GM21723 (cell line): ENCODE measurements around the gene PRPSAP2.
"Not testable (repeated sequence)": the region's sequence is repeated elsewhere in the genome, so short reads cannot be mapped to it uniquely, and the experiment has no call there.

Source experiments
- ATAC-seq: cut with Tn5 transposase; IDR thresholded peaks from one replicate; pipeline ENCODE4 v1.9.1; 2021; ENCODE audit warnings: mild to moderate bottlenecking, moderate library complexity; ENCODE audit not compliant: unreplicated experiment

The PRPSAP2 gene

DNA sequence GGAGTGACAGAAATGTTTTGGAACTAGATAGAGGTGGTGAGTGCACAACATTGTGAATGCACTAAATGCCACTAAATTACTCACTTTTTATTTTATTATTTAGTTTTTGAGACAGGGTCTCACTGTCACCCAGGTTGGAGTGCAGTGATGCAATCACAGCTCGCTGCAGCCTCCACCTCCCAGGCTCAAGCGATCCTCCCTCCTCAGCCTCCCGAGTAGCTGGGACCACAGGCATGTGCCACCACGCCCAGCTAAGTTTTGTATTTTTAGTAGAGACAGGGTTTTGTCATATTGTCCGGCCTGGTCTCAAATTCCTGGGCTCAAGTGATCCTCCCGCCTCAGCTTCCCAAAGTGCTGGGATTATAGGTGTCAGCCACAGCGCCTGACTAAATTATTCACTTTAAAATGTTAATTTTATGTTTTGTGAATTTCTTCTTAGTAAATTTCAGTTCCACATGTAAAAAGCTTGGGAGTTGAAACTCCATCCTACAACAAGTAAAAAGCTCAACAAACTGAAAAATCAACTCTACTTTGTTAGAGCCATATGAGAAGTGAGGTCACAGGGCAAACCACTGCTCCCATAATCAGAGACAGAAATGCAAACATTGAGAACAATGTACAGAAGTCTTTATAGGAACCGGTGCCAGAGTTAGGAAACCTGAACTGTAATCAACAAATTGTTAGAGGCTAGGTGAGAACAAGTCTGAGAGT is 80.2 kb downstream of the PRPSAP2 start:
- no peak for ATAC-seq

DNA sequence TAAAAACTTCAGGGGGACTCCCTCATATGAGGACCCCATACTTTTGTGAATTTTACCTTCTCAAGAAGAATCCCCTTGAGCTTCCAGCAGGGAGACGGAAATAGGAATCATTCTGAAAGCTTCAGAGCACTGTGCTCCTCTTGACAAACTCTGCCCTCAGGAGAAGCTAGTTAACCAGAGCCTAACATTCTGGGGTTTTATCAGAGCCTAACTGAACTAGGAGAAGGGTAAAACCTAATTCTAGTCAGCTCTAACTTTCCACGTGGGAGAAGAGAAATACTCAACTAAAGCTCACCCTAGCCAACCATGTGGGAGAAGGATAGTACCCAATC is 80.7 kb downstream of the PRPSAP2 start:
- ATAC-seq = no peak

DNA sequence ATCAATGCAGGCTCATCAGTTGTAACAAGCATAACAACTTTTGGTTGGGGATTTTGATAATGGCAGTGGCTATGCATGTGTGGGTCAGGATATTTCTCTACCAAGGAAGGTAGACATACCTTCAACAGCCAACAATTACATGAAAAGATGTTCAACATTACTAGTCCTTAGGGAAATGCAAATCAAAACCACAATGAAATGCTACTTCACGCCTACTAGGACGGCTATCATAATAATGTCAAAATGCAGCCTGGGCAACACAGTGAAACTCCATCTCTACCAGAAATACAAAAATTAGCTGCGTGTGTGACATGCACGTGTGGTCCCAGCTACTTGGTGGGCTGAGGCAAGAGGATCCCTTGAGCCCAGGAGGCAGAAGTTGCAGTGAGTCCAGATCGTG is 86.7 kb downstream of the PRPSAP2 start:
- ATAC-seq = no peak

DNA sequence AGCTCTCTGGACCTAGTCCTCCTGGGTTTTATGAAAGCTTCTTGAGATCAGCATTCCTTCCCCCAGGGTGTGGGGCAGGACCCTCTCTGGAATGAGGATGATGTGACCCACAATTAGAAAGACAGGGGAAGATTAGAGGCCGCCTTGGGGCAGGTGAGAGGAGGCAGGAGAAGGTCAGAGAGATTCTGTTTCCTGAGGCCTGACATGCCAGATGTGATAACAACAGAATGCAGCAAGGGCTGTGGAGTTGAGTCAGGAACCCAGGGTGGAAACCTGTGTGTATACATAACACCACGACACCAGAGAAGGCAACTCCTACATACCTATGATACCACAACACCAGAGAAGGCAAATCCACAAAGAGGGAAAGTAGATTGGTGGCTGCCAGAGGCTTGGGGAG is 88.6 kb downstream of the PRPSAP2 start:
- no peak for ATAC-seq

DNA sequence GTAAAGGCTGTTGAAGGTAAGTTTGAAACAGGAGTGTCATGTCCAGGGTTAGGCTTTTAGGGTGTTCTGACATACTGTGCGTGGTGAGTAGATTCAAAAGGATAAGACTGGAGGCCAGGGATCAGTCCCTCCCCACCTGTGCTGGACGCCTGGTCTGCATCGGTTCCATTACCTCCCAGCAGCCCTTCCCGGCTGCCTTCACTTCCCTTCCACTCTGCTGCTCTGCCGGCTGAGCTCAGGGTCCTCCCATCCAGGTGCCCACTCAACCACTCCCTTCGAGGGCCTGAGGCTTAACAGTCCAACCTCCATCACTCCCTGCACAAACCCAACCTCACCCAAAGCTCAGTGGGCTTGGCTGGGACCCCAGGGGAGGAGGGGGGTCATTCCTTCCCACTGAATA is 89.9 kb downstream of the PRPSAP2 start:
- no peak for ATAC-seq

DNA sequence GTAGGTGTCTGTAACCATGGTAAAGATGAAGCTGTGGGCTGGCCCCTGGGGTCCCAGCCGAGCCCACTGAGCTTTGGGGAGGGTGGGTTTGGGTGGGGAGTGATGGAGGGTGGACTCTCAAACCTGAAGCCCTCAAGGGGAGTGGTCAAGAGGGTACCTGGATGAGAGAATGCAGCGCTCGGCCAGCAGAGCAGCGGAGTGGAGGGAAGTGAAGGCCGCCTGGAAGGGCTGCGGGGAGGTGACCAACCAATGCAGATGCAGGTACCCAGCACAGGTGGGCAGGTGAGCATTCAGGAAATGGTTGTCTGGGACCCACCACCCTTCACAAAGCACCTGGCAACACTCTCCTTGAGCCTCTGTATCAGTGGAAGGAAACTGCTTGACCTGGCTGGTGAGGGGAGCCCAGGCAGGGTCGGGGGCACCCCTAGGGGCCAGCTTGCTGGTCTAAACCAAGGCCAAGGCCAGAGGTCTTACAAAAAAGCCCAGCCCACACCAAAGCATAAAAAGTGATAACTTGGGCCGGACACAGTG is 90.6 kb downstream of the PRPSAP2 start:
- ATAC-seq = no peak

DNA sequence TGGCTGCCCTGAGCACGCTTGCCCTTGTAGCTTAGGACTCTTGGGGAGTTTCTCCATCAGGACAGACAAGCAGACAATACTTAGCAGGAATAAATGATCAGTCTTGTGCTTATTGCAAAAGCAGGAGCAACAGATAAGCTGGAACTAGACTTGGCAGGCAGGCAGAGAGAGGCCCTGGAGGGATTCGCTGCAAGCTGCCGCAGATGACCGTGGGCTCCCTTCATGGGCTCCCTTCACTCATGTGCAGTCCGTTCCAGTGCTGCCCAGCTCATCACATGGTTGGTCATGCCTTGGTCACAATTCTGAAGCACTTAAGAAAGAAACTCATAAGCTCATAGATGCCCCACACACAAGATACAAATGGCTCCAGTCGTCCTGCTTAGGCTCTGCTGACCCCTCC is 91.6 kb downstream of the PRPSAP2 start:
- no peak for ATAC-seq

DNA sequence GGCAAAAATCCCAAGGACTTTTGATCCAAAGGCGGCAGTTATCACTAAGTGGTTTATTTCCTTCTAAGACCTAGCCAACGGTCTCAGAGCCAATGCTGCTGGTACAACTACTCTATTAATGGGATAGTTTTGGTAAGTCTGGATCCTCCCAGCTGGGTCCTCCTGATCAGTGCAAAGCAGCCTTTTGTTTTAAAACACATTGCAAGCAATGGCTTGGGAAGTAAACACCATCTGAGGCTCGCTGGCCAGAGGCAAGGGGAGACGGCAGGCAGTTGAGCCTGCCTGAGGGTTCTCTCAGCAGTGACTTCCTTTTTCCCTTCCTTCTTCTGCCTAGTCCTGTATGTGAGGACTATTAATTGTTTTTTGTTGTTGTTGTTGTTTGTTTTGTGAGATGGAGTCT is 92.4 kb downstream of the PRPSAP2 start:
- ATAC-seq = no peak

DNA sequence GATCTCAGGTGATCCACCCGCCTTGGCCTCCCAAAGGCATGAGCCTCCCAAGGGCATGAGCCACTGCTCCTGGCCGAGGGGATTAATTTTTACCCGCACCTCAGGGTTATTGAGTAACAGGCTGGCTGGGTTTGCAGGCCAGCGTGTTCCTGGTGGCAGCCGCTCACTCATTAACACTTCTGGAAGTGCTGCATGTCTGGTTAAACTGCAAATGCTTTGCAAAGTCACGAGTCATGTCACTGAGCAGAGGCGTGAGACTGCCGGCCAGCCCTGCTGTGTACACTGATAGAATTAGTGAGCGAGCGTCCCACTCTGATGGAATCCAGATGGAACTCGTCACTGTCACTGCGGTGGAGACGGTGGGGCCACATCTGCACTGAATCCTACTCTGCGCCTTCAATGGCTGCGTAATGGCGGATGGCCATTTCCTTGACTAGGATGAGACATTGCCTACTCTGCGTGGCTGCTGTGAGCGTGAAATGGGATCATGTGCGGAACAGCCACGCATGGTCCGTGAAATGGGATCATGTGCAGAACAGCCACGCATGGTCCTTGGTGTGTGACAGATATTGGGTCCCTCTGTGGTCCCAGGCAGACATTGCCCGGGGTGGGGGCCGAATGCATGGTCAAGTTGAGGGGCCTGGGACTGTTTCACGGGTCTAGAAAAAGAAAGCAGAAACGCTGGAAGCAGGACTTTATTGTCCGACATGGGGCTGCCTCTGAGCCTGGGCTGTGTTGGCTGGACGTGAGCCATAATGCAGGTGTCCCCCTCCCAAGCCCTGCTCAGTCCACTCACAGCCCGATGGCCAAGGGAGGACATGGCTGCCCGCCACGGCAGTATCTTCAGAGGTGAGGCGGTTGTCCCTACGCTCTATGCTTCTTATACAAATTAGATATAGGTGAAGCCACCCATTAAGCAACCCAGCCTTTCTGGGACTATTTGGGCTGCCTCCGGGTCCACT is 93.3 kb downstream of the PRPSAP2 start:
- no peak for ATAC-seq

DNA sequence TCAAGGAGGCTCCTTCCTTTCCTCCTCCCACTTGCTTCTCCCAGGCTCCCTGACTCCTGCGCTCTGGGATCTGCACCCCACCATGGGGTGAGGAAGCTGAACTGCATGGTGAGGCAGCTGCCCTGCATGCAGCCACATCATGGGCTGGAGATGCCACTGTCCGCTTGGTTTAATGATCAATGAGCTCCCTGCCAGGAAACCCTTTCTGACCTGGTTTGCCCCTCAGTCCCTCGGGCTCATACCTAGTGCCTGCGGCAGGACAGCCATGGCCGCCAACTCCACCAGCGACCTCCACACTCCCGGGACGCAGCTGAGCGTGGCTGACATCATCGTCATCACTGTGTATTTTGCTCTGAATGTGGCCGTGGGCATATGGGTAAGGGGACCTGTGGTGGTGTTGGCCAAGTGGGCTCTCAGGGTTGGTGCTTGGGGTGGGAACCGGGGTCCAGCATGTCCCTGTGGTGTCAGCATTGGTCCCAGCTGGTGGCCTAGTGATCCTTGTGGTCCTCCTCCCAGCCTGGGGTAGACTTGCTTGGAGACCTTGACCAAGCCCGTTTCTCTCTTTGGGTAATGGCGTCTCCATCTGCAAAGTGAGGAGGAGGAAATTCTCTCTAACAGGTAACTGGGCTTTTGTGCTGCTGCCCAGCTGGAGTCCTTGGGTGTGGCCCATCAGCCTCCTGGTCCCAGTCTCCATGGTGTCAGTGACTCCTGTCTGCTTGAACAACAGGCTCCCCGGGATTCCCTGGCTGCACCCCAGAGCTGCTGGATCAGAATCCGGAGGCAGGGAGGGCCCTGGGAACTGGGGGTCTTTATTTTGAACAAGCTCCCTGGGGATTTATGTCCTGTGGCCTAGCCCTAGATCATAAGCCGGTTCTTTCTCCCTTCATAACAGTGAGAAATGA is 94.3 kb downstream of the PRPSAP2 start, which contains the start of gene SLC5A10:
Gene SLC5A10 (plus strand): TSS at position 225 of the 902 bp plus-strand sequence. CDS start 41 bp downstream, at position 266.
- no peak for ATAC-seq

DNA sequence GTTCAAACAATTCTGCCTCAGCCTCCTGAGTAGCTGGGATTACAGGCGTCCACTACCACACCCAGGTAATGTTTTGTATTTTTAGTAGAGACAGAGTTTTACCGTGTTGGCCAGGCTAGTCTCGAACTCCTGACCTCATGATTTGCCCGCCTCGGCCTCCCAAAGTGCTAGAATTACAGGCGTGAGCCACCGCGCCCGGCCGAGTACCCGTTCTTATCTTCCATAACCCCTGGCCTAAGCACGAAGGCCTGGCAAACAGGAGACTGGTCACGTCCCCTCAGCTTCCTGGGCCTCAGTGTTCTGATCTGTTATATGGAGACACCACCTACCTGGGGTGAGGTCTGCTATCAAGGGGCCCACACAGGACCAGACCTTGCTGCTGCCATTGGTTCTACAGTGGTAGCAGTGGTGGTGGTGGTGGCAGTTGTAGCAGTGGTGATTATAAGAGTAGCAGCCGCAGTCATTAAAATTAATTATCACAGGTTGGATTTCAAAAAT is 95.3 kb downstream of the PRPSAP2 start:
- ATAC-seq = no peak

DNA sequence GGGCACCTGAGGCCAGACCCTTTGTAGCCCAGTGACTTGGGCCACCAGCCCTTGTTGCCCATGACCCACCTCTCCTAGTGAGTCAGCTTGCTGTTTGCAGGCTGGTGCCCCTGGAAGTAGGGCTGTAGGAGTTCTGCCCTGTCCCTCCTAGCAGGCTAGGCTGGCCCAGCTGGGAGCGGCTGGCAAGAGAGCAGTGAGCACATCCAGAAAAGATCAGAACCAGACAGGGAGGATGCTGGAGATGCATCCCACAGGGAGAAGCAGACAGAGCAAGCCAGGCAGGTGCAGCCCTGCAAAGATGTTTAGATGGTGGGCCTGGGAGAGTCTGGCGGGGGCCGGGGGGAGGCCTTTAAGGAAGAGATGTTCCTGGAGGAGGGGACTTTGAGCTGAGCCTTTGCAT is 96.4 kb downstream of the PRPSAP2 start:
- no peak for ATAC-seq

DNA sequence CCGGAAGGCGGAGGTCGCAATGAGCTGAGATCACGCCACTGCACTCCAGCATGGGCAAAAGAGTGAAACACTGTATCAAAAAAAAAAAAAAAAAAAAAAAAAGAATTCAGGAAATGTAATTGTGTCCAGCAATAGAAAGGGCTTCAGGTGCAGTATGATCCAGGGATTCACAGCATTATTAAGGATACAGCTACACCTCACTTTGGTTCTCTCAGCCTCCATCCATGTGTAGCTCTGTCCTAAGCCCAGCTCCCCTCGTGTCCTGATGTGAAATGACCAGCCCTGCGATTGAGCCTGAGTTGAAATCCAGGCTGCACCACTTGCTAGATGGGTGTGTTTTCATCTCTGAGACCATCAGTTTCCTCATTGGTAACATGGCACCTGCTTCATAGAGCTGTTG is 97.1 kb downstream of the PRPSAP2 start:
- ATAC-seq = no peak

DNA sequence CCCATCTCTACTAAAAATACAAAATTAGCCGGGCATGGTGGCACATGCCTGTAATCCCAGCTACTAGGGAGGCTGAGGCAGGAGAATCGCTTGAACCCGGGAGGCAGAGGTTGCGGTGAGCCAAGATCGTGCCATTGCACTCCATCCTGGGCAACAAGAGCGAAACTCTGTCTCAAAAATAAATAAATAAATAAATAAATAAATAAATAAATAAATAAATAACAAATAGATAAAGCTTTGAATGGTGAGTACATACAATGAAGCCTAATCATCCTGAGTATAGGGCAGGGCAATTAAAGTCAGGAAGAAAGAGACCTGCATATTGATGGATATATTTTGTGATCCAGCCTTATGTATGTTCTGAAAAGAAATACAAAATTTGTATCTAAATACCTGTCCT is 98.1 kb downstream of the PRPSAP2 start:
- ATAC-seq = not testable (repeated sequence)

DNA sequence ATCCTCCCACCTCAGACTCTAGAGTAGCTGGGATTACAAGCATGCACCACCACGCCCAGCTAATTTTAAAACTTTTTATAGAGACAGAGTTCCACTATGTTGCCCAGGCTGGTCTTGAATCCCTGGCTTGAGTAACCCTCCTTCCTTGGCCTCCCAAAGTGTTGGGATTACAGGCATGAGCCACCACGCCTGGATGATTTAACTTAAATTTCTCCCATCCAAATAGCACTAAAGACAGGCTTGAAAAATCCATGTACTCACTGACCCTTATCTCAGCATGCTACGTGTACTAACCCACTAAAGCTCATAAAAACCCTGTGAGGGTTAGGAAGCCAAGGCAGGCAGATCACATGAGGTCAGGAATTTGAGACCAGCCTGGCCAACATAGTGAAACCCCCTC is 98.7 kb downstream of the PRPSAP2 start:
- ATAC-seq = no peak

DNA sequence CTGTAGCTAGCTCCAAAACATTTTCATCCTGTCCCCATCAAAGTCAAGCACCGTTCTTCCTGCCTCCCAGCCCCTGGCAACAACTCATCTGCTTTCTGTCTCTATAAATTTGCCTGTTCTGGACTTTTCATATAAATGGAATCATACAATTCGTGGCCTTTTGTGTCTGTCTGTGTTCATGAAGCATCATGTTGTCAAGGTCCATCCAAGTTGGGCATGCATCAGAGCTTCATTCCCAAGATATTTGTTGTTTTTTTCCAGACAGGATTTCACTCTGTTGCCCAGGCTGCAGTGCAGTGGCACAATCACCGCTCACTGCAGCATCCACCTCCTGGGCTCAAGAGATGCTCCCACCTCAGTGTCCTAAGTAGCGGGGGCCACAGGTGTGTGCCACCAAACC is 99.9 kb downstream of the PRPSAP2 start:
- no peak for ATAC-seq

DNA sequence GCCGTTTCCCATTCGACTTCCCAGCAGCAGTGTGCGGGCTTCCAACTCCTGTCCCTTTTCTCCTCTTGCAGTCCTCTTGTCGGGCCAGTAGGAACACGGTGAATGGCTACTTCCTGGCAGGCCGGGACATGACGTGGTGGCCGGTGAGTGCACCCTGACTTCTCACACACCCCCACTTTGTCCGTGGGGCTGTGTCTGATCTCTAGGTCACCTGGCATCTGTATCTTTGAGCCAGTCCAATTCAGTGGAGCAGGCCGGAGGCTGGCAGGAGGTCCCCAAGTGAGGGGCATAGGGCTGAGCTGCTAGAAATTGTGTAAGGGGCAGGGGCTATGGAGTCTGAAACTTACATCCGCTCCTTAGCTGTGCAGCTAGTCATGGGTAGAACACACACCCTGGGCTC is 100.7 kb downstream of the PRPSAP2 start:
- ATAC-seq = no peak

DNA sequence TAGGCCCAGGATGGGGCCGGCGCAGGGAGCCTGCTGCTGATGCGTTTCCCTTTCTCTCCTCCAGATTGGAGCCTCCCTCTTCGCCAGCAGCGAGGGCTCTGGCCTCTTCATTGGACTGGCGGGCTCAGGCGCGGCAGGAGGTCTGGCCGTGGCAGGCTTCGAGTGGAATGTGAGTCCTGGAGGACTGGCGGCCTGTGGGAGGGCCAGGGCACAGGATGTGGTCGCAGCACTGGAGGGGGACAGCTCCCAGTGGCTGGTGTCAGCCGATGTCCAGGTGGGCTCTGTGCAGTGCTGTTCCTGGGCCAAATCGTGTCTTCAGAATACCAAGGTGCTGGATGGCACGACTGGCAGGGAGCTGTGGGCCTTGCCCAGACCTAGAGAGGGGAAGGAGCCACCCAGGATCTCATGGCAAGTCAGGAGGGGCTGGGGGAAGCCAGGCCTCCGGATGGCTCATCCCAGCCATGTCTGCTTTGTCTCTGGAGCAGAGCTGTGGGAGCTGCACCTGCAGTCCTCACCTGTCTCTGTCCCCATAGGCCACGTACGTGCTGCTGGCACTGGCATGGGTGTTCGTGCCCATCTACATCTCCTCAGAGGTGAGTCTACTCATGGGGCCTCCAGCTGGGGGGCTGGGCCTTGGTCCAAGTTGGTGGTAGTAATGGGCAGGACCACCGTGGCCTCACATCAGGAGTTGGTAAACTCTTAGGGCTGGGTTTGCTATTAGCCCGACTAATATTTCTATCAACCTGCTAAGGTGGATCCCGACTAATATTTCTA is 101.3 kb downstream of the PRPSAP2 start:
- no peak for ATAC-seq

DNA sequence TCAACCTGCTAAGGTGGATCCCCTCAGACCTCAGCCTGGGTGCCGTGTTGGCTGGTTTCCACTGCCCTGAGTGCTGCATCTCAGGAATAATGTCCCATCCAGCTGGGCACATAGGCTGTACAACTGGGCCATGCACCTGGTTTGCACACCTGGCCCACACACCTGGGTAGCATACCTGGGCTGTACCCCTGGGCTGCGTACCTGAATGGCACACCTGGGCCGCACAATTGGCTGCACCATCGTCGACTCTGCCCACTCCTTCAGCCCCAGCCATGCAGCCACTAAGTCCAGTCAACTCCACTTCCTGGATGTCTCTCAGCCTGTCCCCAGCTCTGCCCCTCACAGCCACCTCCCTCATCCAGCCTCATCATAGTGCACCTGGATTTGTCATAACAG is 101.9 kb downstream of the PRPSAP2 start:
- ATAC-seq = no peak

DNA sequence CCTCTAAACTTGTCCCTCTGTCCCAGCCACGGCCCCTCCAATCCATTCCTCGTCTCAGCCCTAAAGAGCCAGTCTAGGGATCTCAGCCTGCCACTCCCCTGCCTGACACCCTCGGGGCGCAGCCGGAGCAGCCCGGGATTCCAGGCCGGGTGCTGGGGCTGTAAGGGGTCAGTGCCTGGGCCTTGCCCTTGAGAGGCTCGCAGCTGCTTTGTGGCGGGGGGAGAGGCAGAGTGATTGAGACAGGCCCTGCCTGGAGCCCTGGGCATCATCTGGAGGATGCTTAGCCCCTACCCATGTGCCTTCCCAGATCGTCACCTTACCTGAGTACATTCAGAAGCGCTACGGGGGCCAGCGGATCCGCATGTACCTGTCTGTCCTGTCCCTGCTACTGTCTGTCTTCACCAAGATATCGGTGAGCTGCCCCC is 102.3 kb downstream of the PRPSAP2 start:
- ATAC-seq = no peak
